ENCODE results near the gene NKD2.

- TF ChIP-seq TAF1 (IDR thresholded peaks at IDR 0.05; ENCODE audit: borderline replicate concordance, insufficient read depth, low read length), result no peak
- no peak for TF ChIP-seq POLR2AphosphoS5 (IDR thresholded peaks at IDR 0.05; ENCODE audit: low read depth, low read length)
- no peak for TF ChIP-seq REST (IDR thresholded peaks at IDR 0.05; ENCODE audit: insufficient read depth in 1 of 2, low read depth in 2 of 2, low read length in 2 of 2)
- TF ChIP-seq FOXP2 (optimal IDR thresholded peaks at IDR 0.05; ENCODE audit: borderline replicate concordance, extremely low read depth, extremely low read length, insufficient read depth), result no peak
- TF ChIP-seq SIN3A (IDR thresholded peaks at IDR 0.05; ENCODE audit: borderline replicate concordance, insufficient read depth, low read length), result no peak
These were observed 5.3 kb downstream of the NKD2 start for GRCh38 chr5:1013948-1014301.

Measured in PFSK-1 (cell line).